SJSA1 (cell line): ENCODE results near the gene KIRREL3. TPM values are rescaled to one million over a fixed set of nuclear protein-coding genes. Genes with fewer than 3 reads are reported as not detected.

Experiments used
- DNase-seq, 2 experiments: peaks; one replicate each; pipeline ENCODE4 v3.0.0-alpha.2; 2015 to 2020; ENCODE audit warnings: low spot score in 2 of 2, low read depth in 1 of 2
- H3K27ac ChIP-seq: fragments of 250-450 bp; sonication (Bioruptor Pico); 2 replicates; pipeline ENCODE4 v1.5.1; 2020; ENCODE audit warnings: mild to moderate bottlenecking, moderate library complexity
- H3K27me3 ChIP-seq: fragments of 250-450 bp; sonication (Bioruptor Pico); replicated peaks from 2 replicates; pipeline ENCODE4 v1.5.1; 2020; ENCODE audit warnings: mild to moderate bottlenecking, moderate library complexity
- H3K36me3 ChIP-seq: fragments of 250-450 bp; sonication (Bioruptor Pico); 2 replicates; pipeline ENCODE4 v1.5.1; 2020; ENCODE audit warnings: mild to moderate bottlenecking
- H3K4me1 ChIP-seq: fragments of 250-450 bp; sonication (Bioruptor Pico); replicated peaks from 2 replicates; pipeline ENCODE4 v1.6.1; 2021; ENCODE audit warnings: mild to moderate bottlenecking
- H3K4me3 ChIP-seq: fragments of 250-450 bp; sonication (Bioruptor Pico); 2 replicates; pipeline ENCODE4 v1.5.1; 2020; ENCODE audit warnings: mild to moderate bottlenecking
- H3K9me3 ChIP-seq: fragments of 250-450 bp; sonication (Bioruptor Pico); replicated peaks from 2 replicates; pipeline ENCODE4 v1.5.1; 2020; ENCODE audit warnings: mild to moderate bottlenecking
- total RNA-seq: library from RNA; depleted of rRNA; stranded (reverse); fragments of >200 nt; shearing (Covaris generic); gene quantifications from 2 replicates; pipeline ENCODE4 v1.2.3, GENCODE V29; 2014

Gene KIRREL3
- total RNA-seq, 1 experiment from 2014 or later, result 5.3 TPM

- Histone ChIP-seq H3K4me1 (peaks cover 8% of the 10 kb centered on the region), H3K36me3 (no peaks in the 10 kb centered on the region), H3K27ac (no peak overlapping the region), H3K27me3 (no peaks in the 10 kb centered on the region), H3K4me3 (no peak overlapping the region), H3K9me3 (no peaks in the 10 kb centered on the region)
- DNase-seq, result no peak
Measured at GRCh38 chr11:126702165-126702720, 298.3 kb downstream of the KIRREL3 start.

GRCh38 chr11:126701520-126701897 is 299.1 kb downstream of the KIRREL3 start:
- no peak for DNase-seq
- Histone ChIP-seq H3K27ac (no peak overlapping the region), H3K36me3 (no peaks in the 10 kb centered on the region), H3K9me3 (no peaks in the 10 kb centered on the region), H3K4me3 (no peak overlapping the region), H3K4me1 (peaks cover 8% of the 10 kb centered on the region), H3K27me3 (no peaks in the 10 kb centered on the region)

GRCh38 chr11:126700768-126701519 is 299.6 kb downstream of the KIRREL3 start:
- no peaks in the 10 kb centered on the region for H3K27me3 ChIP-seq
- DNase-seq, result peak in 1 of 2 experiments; percentile 11
- H3K36me3 ChIP-seq, result no peaks in the 10 kb centered on the region
- H3K4me1 ChIP-seq, result peaks cover 8% of the 10 kb centered on the region
- no peak overlapping the region for H3K27ac ChIP-seq
- H3K4me3 ChIP-seq, result no peak overlapping the region
- no peaks in the 10 kb centered on the region for H3K9me3 ChIP-seq

- H3K4me1 ChIP-seq, result peaks cover 8% of the 10 kb centered on the region
- no peak overlapping the region for H3K4me3 ChIP-seq
- H3K27ac ChIP-seq, result no peak overlapping the region
- H3K9me3 ChIP-seq, result no peaks in the 10 kb centered on the region
- no peaks in the 10 kb centered on the region for H3K27me3 ChIP-seq
- DNase-seq, result no peak
- no peaks in the 10 kb centered on the region for H3K36me3 ChIP-seq
Measured at GRCh38 chr11:126698576-126698975, 302.0 kb downstream of the KIRREL3 start.

- no peak for DNase-seq
- H3K27ac ChIP-seq, result no peak overlapping the region
- no peaks in the 10 kb centered on the region for H3K9me3 ChIP-seq
- no peak overlapping the region for H3K4me3 ChIP-seq
- peaks cover 8% of the 10 kb centered on the region for H3K4me1 ChIP-seq
- no peaks in the 10 kb centered on the region for H3K36me3 ChIP-seq
- no peaks in the 10 kb centered on the region for H3K27me3 ChIP-seq
Measured at GRCh38 chr11:126697936-126698335, 302.6 kb downstream of the KIRREL3 start.

- no peak overlapping the region for H3K27ac ChIP-seq
- H3K9me3 ChIP-seq, result no peaks in the 10 kb centered on the region
- H3K27me3 ChIP-seq, result no peaks in the 10 kb centered on the region
- DNase-seq, result no peak
- H3K4me1 ChIP-seq, result peaks cover 8% of the 10 kb centered on the region
- H3K36me3 ChIP-seq, result no peaks in the 10 kb centered on the region
- H3K4me3 ChIP-seq, result no peak overlapping the region
Measured at GRCh38 chr11:126696982-126697381, 303.6 kb downstream of the KIRREL3 start.

GRCh38 chr11:126695293-126695692 is 305.3 kb downstream of the KIRREL3 start:
- no peak for DNase-seq
- Histone ChIP-seq H3K27ac (no peak overlapping the region), H3K27me3 (no peaks in the 10 kb centered on the region), H3K4me3 (no peak overlapping the region), H3K36me3 (no peaks in the 10 kb centered on the region), H3K9me3 (no peaks in the 10 kb centered on the region), H3K4me1 (no peaks in the 10 kb centered on the region)

- no peak overlapping the region for H3K4me3 ChIP-seq
- H3K27me3 ChIP-seq, result no peaks in the 10 kb centered on the region
- H3K36me3 ChIP-seq, result no peaks in the 10 kb centered on the region
- no peak overlapping the region for H3K27ac ChIP-seq
- DNase-seq, result no peak
- H3K9me3 ChIP-seq, result no peaks in the 10 kb centered on the region
- H3K4me1 ChIP-seq, result no peaks in the 10 kb centered on the region
Measured at GRCh38 chr11:126694065-126694625, 306.4 kb downstream of the KIRREL3 start.

GRCh38 chr11:126687477-126687876 is 313.1 kb downstream of the KIRREL3 start:
- Histone ChIP-seq H3K27ac (no peak overlapping the region), H3K4me1 (no peaks in the 10 kb centered on the region), H3K27me3 (no peaks in the 10 kb centered on the region), H3K36me3 (no peaks in the 10 kb centered on the region), H3K4me3 (no peak overlapping the region), H3K9me3 (no peaks in the 10 kb centered on the region)
- DNase-seq, result no peak

GRCh38 chr11:126686938-126687337 is 313.6 kb downstream of the KIRREL3 start:
- no peaks in the 10 kb centered on the region for H3K36me3 ChIP-seq
- H3K27me3 ChIP-seq, result no peaks in the 10 kb centered on the region
- no peak for DNase-seq
- H3K27ac ChIP-seq, result no peak overlapping the region
- no peaks in the 10 kb centered on the region for H3K9me3 ChIP-seq
- no peak overlapping the region for H3K4me3 ChIP-seq
- no peaks in the 10 kb centered on the region for H3K4me1 ChIP-seq

- no peak for DNase-seq
- no peak overlapping the region for H3K27ac ChIP-seq
- H3K36me3 ChIP-seq, result no peaks in the 10 kb centered on the region
- no peaks in the 10 kb centered on the region for H3K4me1 ChIP-seq
- no peaks in the 10 kb centered on the region for H3K27me3 ChIP-seq
- H3K4me3 ChIP-seq, result no peak overlapping the region
- H3K9me3 ChIP-seq, result no peaks in the 10 kb centered on the region
Measured at GRCh38 chr11:126683766-126684728, 316.5 kb downstream of the KIRREL3 start.

- DNase-seq, result no peak
- no peaks in the 10 kb centered on the region for H3K9me3 ChIP-seq
- H3K36me3 ChIP-seq, result no peaks in the 10 kb centered on the region
- no peak overlapping the region for H3K27ac ChIP-seq
- H3K4me1 ChIP-seq, result no peaks in the 10 kb centered on the region
- H3K4me3 ChIP-seq, result no peak overlapping the region
- no peaks in the 10 kb centered on the region for H3K27me3 ChIP-seq
Measured at GRCh38 chr11:126682590-126682989, 318.0 kb downstream of the KIRREL3 start.

GRCh38 chr11:126680700-126681099 is 319.9 kb downstream of the KIRREL3 start:
- no peaks in the 10 kb centered on the region for H3K27me3 ChIP-seq
- no peaks in the 10 kb centered on the region for H3K36me3 ChIP-seq
- H3K27ac ChIP-seq, result no peak overlapping the region
- no peaks in the 10 kb centered on the region for H3K9me3 ChIP-seq
- DNase-seq, result no peak
- no peak overlapping the region for H3K4me3 ChIP-seq
- H3K4me1 ChIP-seq, result no peaks in the 10 kb centered on the region
